Amniotic epithelial cell (primary cell): ENCODE data around the gene PIGBOS1.
A peak's percentile ranks its signal among the peaks of the same experiment; 100 is the strongest.
"Not testable (repeated sequence)": the region's sequence is repeated elsewhere in the genome, so short reads cannot be mapped to it uniquely, and the experiment has no call there.

ENCODE experiments used
- DNase-seq: peaks from one replicate; pipeline ENCODE4 v3.0.0-alpha.2; 2010; ENCODE audit warnings: low read depth

The PIGBOS1 gene, protein sequence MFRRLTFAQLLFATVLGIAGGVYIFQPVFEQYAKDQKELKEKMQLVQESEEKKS

DNA sequence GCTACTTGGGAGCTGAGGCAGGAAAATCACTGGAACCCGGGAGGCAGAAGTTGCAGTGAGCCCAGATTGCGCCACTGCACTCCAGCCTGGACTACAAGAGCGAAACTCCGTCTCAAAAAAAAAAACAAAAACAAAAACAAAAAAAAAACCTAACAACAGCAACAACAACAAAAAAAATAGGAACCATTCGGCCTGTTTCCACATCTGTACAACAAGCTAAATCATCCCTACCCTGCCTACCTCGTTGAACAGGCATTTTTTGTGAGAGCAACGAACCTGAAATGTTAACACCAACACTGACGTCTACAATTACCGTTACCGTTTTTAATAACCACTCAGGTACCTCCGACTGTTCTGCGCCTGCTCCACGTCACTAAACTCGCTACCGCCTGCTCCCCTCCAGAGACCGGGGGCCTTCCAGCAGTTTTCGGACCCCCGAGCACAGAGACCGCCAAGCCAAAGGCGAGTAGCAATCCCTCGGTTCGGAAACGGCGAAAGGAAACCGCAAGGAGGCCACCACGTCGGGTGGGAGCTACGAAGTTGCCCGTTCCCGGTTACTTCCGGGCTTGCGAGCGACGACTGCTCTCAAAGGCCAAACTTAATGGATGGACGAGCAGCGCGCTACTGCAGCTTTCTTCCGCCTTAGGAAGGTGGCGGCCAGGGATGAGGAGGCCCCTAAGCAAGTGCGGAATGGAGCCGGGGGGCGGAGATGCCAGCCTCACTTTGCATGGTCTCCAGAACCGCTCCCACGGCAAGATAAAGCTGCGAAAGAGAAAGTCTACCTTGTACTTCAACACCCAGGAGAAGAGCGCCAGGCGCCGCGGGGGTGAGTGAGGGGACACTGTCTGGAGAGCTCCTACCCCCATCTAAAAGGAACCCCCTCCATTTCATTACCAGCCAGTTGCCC, at the start of gene PIGBOS1, which contains the start of gene PIGB:
Gene PIGBOS1, minus strand, starts transcription at position 536 of the 907 bp plus-strand sequence. CDS start 1,331 bp downstream, outside the sequence.
Gene PIGB, plus strand, starts transcription at position 635 of the 907 bp plus-strand sequence. Its CDS starts 29 bp downstream, at position 664.
- peak; percentile 91 for DNase-seq

DNA sequence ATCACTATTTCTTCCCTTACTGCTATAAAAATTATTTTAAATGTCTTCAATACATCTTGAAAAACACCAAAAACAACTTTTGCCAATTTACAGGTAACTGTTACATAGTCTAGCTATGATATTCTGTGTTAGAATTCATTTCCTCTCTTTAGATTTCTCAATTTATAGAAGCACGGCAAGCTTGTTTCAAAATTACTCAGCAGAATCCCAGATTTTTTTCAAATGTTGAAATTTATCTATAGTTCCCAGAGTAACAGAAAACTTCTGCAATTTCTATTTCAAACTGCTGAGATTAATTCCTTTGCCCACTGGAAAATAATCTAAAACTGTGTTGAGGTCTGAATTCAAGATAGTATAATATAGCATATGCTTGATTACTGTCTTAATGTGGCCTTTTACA, 48.1 kb upstream of the PIGBOS1 start:
- DNase-seq, result no peak

GRCh38 chr15:55362641-55363040, 43.7 kb upstream of the PIGBOS1 start:
- no peak for DNase-seq

GRCh38 chr15:55361048-55361447, 42.1 kb upstream of the PIGBOS1 start:
- no peak for DNase-seq

DNA sequence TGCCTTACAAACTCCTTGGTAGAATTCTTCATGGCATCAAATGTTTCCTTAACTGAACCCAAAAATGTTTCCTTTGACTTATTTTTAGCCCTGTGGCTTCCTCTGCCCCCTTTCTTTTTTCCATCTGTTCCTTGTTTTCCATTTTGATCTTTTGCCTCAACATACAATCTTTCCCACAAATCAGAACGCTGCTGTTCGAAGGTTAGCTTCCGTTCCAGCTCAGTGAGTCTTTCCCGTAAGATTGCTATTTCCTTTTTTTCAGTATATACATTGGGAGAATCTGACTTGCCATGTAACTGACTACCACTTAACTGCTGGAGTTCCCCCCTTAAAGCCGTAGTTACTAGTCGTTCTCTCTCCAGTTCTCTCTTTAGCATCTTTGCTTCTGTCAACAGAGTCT, 41.3 kb upstream of the PIGBOS1 start:
- no peak for DNase-seq

DNA sequence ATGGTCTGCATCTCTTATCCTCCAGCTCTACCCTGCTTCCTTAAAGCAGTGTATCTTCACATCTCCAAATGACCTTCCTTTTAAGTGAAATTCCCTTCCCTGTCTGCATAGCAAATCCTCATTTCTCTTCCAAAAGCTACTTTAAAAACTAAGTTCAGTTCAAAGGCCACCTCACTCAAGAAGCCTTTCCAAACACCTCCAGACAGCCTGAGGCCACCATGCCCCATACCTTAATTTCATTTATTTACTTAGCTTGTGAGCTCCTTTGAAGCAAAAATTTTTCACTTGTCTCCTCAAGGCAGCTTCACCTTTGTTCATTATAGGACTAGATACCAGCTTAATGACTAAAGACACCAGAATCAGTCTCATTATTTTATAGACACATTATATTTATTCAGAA, 39.5 kb upstream of the PIGBOS1 start:
- DNase-seq, result no peak

- DNase-seq, result peak; percentile 89
Observed at GRCh38 chr15:55357774-55358173, 38.9 kb upstream of the PIGBOS1 start.

DNA sequence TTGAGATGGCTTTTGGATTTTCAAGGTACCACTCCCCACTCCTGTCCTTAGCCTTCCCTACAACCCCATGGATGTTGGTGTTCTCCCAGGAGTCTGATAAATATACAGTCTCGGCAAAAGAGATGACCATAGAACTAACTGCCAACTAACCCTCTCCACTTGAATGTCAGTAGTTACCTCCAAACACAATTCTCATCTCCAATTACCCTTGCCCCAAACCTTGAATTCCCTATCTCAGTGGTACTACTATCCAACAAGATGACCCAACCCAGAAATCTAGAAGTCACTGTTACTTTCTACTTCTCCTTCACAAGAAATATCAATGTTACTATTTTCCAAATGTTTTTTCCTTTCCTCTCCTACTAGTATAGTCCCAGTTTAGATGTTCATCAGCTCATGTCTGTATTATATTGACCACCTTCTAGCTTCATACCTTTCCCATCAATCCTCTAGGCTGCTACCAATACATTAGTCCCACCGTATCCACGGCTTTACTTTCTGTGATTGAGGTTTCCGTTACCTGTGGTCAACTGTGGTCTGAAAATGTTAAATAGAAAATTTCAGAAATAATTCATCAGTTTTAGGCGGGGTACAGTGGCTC, 38.2 kb upstream of the PIGBOS1 start:
- DNase-seq, result no peak

- no peak for DNase-seq
Observed at GRCh38 chr15:55353025-55353424, 34.1 kb upstream of the PIGBOS1 start.

DNA sequence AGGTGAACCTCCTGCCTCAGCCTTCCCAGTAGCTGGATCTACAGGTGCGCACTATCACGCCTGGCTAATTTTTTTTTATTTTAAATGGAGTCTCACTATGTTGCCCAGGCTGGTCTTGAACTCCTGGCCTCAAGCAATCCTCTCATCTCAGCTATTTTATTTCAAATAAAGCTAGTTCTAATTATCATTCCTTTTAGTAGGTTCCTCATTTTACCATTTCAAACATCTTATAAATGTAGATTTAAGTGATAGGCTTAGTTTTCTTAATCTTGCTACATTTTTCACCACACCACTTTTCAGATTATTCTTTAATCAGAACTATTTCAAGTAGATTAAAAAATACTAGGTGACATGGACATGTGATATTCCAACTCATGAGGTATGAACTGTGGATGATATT, 30.4 kb upstream of the PIGBOS1 start:
- DNase-seq, result no peak

GRCh38 chr15:55348281-55348778, 29.4 kb upstream of the PIGBOS1 start:
- DNase-seq, result no peak

DNA sequence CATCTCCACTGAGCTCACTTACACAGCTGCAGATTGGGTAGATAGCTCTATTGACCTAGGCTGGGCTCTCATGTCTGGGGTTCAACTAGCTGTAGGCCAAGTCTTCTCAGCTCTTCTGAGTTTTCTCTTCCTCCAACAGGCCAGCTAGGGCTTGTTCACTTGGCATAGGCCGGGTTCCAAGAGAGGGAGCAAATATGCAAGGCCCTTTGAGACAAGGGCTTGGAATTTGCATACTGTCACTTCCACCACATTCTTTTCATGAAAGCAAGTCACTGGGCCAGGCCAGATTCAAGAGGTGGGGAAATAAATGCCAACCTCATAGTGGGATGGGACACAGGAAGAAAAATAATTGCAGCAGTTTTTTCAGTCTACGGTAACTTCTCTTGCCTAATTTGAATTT, 25.3 kb upstream of the PIGBOS1 start:
- DNase-seq, result no peak

DNA sequence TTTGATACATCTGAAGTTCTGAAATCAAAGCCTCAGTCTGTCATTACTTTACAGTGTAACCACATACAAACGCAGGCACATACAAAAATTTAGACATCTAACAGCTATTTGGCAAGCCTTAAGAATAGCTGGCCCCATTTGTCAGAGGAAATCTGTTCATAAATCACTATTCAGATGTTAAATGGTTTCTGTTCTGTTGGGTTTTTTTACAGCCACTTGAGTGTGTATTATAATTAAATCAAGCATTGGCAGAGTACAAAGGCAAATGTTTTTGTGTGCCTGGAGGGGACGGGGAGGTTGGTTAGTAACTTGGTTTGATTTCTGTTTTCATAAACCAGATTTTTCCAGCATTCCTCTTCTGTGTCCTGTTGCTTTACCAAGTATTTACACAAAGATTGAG, 24.2 kb upstream of the PIGBOS1 start:
- DNase-seq, result no peak

DNA sequence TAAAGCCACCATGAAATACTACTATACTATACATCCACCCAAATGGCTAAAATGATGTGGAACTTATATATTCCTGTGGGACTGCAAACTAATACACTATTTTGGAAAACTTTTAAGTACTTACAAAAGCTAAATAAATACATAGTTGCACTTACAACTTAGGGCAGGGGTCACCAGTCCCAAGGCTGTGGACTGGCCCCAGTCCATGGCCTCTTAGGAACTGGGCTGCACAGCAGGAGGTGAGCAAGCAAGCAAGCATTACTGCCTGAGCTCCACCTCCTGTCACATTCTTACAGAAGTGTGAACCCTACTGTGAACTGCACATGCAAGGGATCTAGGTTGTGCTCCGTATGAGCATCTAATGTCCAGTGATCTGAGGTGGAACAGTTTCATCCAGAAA, 18.2 kb upstream of the PIGBOS1 start:
- DNase-seq, result no peak

GRCh38 chr15:55334997-55335396, 16.1 kb upstream of the PIGBOS1 start:
- peak; percentile 78 for DNase-seq

- DNase-seq, result no peak
Observed at GRCh38 chr15:55334371-55334770, 15.4 kb upstream of the PIGBOS1 start.

DNA sequence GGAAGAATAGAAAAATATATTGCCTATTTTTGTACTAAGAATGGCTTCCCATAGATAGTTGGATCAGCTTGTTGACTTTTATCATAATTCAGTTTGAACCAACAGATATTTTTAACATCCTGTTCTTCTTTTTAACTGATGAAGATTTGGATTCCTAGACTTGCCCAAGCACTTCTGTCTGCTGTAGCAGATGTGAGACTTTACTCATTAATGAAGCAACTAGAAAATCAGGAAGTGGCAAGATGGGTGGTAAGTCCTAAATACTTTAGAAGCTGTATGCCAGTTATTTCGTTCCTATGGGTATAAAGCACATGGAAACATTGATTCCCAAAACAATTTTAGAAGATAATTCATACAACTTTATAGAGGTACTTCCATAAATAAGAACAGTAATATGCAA, 8.5 kb upstream of the PIGBOS1 start:
- DNase-seq, result no peak

GRCh38 chr15:55322467-55322866, 3.5 kb upstream of the PIGBOS1 start:
- no peak for DNase-seq

DNA sequence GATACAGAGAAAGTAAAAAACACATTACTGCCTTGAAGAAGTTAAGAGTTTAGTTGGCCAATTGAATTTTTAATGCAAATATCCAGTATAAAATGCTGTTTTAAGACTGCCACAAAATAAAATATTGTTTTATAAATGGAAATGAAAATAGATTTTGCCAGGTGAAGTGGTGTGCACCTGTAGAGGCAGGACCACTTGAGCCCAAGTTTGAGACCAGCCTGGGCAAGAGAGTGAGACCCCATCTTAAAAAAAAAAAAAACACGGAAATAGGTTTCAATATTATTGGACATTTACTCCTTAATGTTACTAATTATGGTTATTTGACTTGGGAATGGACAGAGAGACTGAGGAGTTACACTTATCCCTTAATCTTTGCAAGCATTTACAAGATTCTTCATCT, 2.0 kb upstream of the PIGBOS1 start:
- DNase-seq, result no peak

DNA sequence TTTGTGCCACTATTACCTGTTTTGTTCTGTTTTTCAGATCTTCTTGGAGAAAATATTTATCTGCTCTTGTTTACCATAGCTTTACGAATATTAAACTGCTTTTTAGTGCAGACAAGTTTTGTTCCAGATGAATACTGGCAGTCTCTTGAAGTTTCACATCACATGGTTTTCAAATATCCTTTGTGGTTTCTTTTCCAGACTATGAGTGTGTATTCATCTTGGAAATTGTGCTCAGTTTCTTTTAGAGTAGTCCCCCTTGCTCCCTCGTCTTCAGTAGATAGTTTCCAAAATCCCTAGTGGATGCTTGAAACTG, 1.3 kb upstream of the PIGBOS1 start:
- peak; percentile 27 for DNase-seq

DNA sequence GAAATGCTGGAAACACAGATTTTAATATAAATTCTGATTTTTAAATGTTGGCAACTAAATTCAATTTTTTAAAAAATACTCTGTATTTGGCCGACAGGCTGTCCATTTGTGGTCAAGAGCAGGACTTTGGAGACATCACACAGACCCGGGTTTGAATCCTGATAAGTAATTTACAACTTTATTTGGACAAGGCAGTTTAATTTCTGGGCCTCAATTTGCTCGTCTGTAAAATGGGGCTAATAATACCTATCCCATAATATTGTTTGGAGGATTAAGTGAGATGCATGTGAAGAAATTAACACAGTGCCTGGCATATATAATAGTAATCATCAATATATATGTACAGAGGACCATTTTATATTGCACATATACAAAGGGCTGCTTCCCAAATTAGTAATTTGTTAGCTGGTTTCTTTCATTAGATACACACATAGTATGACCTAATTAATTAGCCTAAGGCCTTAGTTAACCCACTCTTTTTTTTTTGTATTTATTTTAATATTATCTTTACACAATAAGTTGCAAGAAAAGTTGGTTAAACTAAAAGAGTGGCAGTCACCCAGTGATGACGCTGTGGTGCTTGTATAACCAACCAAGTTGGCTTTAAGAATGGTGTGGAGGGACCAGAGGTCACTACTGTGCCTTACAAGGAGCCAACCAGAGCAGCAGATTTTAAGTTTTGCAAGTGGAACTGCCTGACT, 764 bp upstream of the PIGBOS1 start:
- DNase-seq, result no peak

- not testable (repeated sequence) for DNase-seq
Observed at GRCh38 chr15:55302801-55303200, 16.1 kb downstream of the PIGBOS1 start.

DNA sequence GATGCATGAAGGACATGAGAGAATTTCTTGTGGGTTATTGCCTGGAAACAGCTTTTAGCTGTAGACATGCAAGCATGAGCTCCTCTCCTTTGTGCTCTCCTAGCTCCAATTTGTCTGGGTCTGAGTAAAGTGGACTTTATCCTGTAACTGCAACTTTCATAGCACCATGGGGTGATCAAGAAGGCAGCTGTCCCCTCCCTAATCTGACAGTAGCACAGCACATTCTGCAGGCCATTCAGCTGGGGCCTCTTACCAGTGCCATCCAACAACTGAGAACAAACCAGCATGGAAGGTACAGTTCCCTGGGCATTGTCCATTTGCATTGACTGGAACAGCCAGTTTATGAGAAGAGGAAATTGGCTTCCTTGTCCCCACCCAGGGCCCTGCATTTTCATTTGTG, 21.6 kb downstream of the PIGBOS1 start:
- no peak for DNase-seq
